K562 (cell line): Measurements from ENCODE around the gene LRGUK. TPM values are rescaled to one million over a fixed set of nuclear protein-coding genes. Genes with fewer than 3 reads are reported as not detected.
A peak's percentile ranks its signal among the peaks of the same experiment; 100 is the strongest.

ENCODE experiments used
- ATAC-seq: fragments of 200-7000 bp; cut with Tn5 transposase; 3 replicates; pipeline ENCODE4 v1.9.1; 2020; ENCODE audit warnings: moderate library complexity
- BruUV-seq: library from RNA; stranded (reverse); fragments of 400-500 nt; replicated peaks from 2 replicates; lab custom pipeline; 2021; lab: Mats Ljungman, UMichigan
- CTCF ChIA-PET: fragments of 300-600 bp; formaldehyde crosslinking; extraction: SDS; loops from one replicate; lab custom pipeline; 2021; ENCODE audit warnings: low intra/inter-chr PET ratio; lab: Yijun Ruan, JAX
- POLR2A ChIA-PET: fragments of 300-600, 350-650 bp; sonication (Branson Sonifier 250); formaldehyde crosslinking; extraction: SDS; loops from one replicate; lab custom pipeline; 2021; ENCODE audit warnings: antibody characterized with exemption, inconsistent platforms; lab: Yijun Ruan, JAX
- DNase-seq, 4 experiments: peaks; one replicate each; pipeline versions ENCODE4 v3.0.0 to v3.0.0-alpha.2; 2011 to 2018; ENCODE audit warnings: low spot score in 3 of 4, mixed read lengths in 3 of 4; ENCODE audit errors: extremely low read depth in 1 of 4
- FAIRE-seq: peaks from 2 replicates; lab custom pipeline; 2011; peaks lifted over from hg19 to GRCh38; lab: Jason Lieb, UNC
- H2AFZ ChIP-seq: 2 replicates; pipeline ENCODE4 v1.6.0; 2011; ENCODE audit warnings: low read depth, low read length, control low read depth, inconsistent platforms
- H3K27ac ChIP-seq: fragments of 200-600 bp; 3 replicates; pipeline ENCODE4 v1.8.0; 2011; ENCODE audit warnings: low read depth, mild to moderate bottlenecking, control low read depth, inconsistent platforms, low read length, moderate library complexity, mixed read lengths; ENCODE audit errors: extremely low read depth
- H3K27me3 ChIP-seq, 2 experiments: fragments of 300-600 bp in 1 of 2; 2 replicates in 1 of 2; 3 replicates in 1 of 2; pipeline versions ENCODE4 v1.6.0 to v1.8.0; 2011; ENCODE audit warnings: inconsistent platforms in 2 of 2, low read length in 2 of 2, mild to moderate bottlenecking in 1 of 2, mixed read lengths in 1 of 2, moderate library complexity in 1 of 2; ENCODE audit not compliant: control insufficient read depth in 2 of 2, insufficient read depth in 2 of 2
- H3K36me3 ChIP-seq: fragments of 300-600 bp; 3 replicates; pipeline ENCODE4 v1.8.0; 2011; ENCODE audit warnings: mild to moderate bottlenecking, low read length, inconsistent platforms; ENCODE audit not compliant: control insufficient read depth, insufficient read depth
- H3K4me1 ChIP-seq, 2 experiments: fragments of 200-600 bp in 1 of 2; replicated peaks in 1 of 2; 2 replicates in 1 of 2; 3 replicates in 1 of 2; pipeline versions ENCODE4 v1.5.1 to v1.8.0; 2011; ENCODE audit warnings: inconsistent platforms in 2 of 2, low read length in 2 of 2, mild to moderate bottlenecking in 1 of 2, mixed read lengths in 1 of 2, moderate library complexity in 1 of 2; ENCODE audit not compliant: control insufficient read depth in 2 of 2, insufficient read depth in 2 of 2
- H3K4me2 ChIP-seq: 2 replicates; pipeline ENCODE4 v1.6.1; 2011; ENCODE audit warnings: low read length, control low read depth, inconsistent platforms, mixed read lengths; ENCODE audit not compliant: insufficient read depth
- H3K4me3 ChIP-seq: fragments of 200-600 bp; sonication (generic), shearing (Covaris generic); 2 replicates; pipeline ENCODE4 v1.5.1; 2016; ENCODE audit warnings: control low read depth, inconsistent platforms
- H3K79me2 ChIP-seq: fragments of 200-600 bp; 3 replicates; pipeline ENCODE4 v1.8.0; 2011; ENCODE audit warnings: low read length, inconsistent platforms; ENCODE audit not compliant: control insufficient read depth, insufficient read depth
- H3K9ac ChIP-seq, 2 experiments: 2 replicates each; pipeline versions ENCODE4 v1.6.0 to v1.6.1; 2011; ENCODE audit warnings: low read depth in 2 of 2, low read length in 2 of 2, control low read depth in 1 of 2, inconsistent platforms in 1 of 2, mild to moderate bottlenecking in 1 of 2, mixed read lengths in 1 of 2; ENCODE audit not compliant: insufficient read depth in 1 of 2
- H3K9me1 ChIP-seq: one replicate; pipeline ENCODE4 v1.6.0; 2011; ENCODE audit warnings: inconsistent platforms, mild to moderate bottlenecking, low read length, moderate library complexity; ENCODE audit not compliant: control insufficient read depth, insufficient read depth
- H3K9me3 ChIP-seq: replicated peaks from 2 replicates; pipeline ENCODE4 v1.5.1; 2011; ENCODE audit warnings: low read depth, low read length, inconsistent platforms; ENCODE audit not compliant: control insufficient read depth, insufficient read depth
- H4K20me1 ChIP-seq: replicated peaks from 2 replicates; pipeline ENCODE4 v1.6.1; 2011; ENCODE audit warnings: low read length, inconsistent platforms, mixed read lengths; ENCODE audit not compliant: control insufficient read depth, insufficient read depth
- ARID1B ChIP-seq: fragments of 450-650 bp; IDR thresholded peaks from 2 replicates; pipeline ENCODE4 v1.6.1; 2016; ENCODE audit warnings: antibody characterized with exemption, mild to moderate bottlenecking, inconsistent platforms
- CEBPG ChIP-seq, 3 experiments: fragments of 200-800 bp in 1 of 3; sonication (Bioruptor generic) in 1 of 3; sonication (generic) in 1 of 3; formaldehyde crosslinking in 1 of 3; IDR thresholded peaks in 2 of 3; conservative IDR thresholded peaks in 1 of 3; 2 replicates each; pipeline versions ENCODE4 v1.6.1 to v1.8.0; 2016 to 2022; ENCODE audit warnings: missing compliant biosample characterization in 2 of 3, missing genetic modification characterization in 2 of 3, mild to moderate bottlenecking in 1 of 3, missing genetic modification reagents in 1 of 3
- FOS ChIP-seq: IDR thresholded peaks from 3 replicates; pipeline ENCODE4 v1.6.1; 2011; ENCODE audit not compliant: insufficient read length; ENCODE audit errors: extremely low read depth
- FOXK2 ChIP-seq, 2 experiments: fragments of 450-650 bp; IDR thresholded peaks in 1 of 2; conservative IDR thresholded peaks in 1 of 2; 2 replicates each; pipeline ENCODE4 v1.6.1; 2016; ENCODE audit warnings: low read depth in 2 of 2, mild to moderate bottlenecking in 1 of 2
- MYC ChIP-seq, 2 experiments: fragments of 250-450 bp in 1 of 2; sonication (Bioruptor Pico) in 1 of 2; IDR thresholded peaks; 2 replicates each; pipeline versions ENCODE4 v1.5.1 to v1.6.1; 2012 to 2021; ENCODE audit warnings: low read depth in 2 of 2, borderline replicate concordance in 1 of 2, improper control_type of control experiment in 1 of 2, low read length in 1 of 2, mild to moderate bottlenecking in 1 of 2, moderate library complexity in 1 of 2
- NR2C2 ChIP-seq, 2 experiments: fragments of 200-800 bp in 1 of 2; sonication (Bioruptor generic) in 1 of 2; sonication (generic) in 1 of 2; formaldehyde crosslinking in 1 of 2; IDR thresholded peaks; 2 replicates each; pipeline versions ENCODE4 v1.6.1 to v1.8.0; 2016 to 2022; ENCODE audit warnings: mild to moderate bottlenecking in 1 of 2, missing compliant biosample characterization in 1 of 2, missing genetic modification characterization in 1 of 2, missing genetic modification reagents in 1 of 2
- RNF2 ChIP-seq: sonication (generic); IDR thresholded peaks from 2 replicates; pipeline ENCODE4 v1.6.1; 2016
- TEAD4 ChIP-seq, 2 experiments: sonication (generic) in 1 of 2; formaldehyde crosslinking in 1 of 2; IDR thresholded peaks; 2 replicates each; pipeline versions ENCODE4 v1.6.1 to v1.8.0; 2012 to 2022; ENCODE audit warnings: borderline replicate concordance in 1 of 2, inconsistent platforms in 1 of 2, low read length in 1 of 2, mild to moderate bottlenecking in 1 of 2, missing genetic modification reagents in 1 of 2
- TRIM24 ChIP-seq, 2 experiments: fragments of 450-650 bp; IDR thresholded peaks; 2 replicates each; pipeline ENCODE4 v1.6.1; 2016
- ZNF143 ChIP-seq: sonication (generic); formaldehyde crosslinking; IDR thresholded peaks from 2 replicates; pipeline ENCODE4 v1.9.0; 2022; ENCODE audit warnings: mild to moderate bottlenecking, missing genetic modification reagents
- ZNF589 ChIP-seq: fragments of 200-800 bp; sonication (Bioruptor generic); IDR thresholded peaks from 2 replicates; pipeline ENCODE4 v1.6.1; 2016; ENCODE audit warnings: low read depth, missing genetic modification characterization, missing compliant biosample characterization
- WGBS: fragments of 100-300 bp; shearing (Covaris generic); methylation state at CpG from one replicate; pipeline ENCODE4 v1.1.6; 2016; ENCODE audit warnings: low coverage, mixed read lengths; ENCODE audit not compliant: insufficient coverage; ENCODE audit errors: missing lambda C conversion rate; 5-methylcytosine and 5-hydroxymethylcytosine counted together
- in situ Hi-C: fragments of 300-500 bp; cut with MboI; formaldehyde crosslinking; loops from 4 replicates; pipeline ENCODE4 v1.15.0; 2018; ENCODE audit warnings: inconsistent platforms, mixed read lengths
- intact Hi-C: fragments of 100-400 bp; cut with micrococcal nuclease; formaldehyde crosslinking; loops from 2 replicates; pipeline ENCODE4 v1.14.2; 2022
- polyA plus RNA-seq, 8 experiments: library from polyadenylated mRNA; depleted of rRNA in 4 of 8; stranded (reverse) in 5 of 8; unstranded in 3 of 8; fragments of >200 nt; fragmentation: Nextera tagmentation in 2 of 8; fragmentation: Illumina TruSeq in 1 of 8; extraction: Ambion mirVana in 2 of 8; extraction: Trizol in 1 of 8; gene quantifications; 2 replicates each; pipeline versions ENCODE4 v1.2.1 to v1.2.3, GENCODE V29; 2011 to 2014; ENCODE audit warnings: inconsistent platforms in 1 of 8, missing spikeins in 1 of 8
- total RNA-seq, 7 experiments: library from RNA; depleted of rRNA in 6 of 7; stranded (reverse); fragments of >200 nt in 6 of 7; fragmentation: Illumina TruSeq in 2 of 7; extraction: Trizol in 2 of 7; gene quantifications; 2 replicates each; pipeline versions ENCODE4 v1.2.1 to v1.2.3, GENCODE V29; 2011 to 2021; ENCODE audit warnings: low replicate concordance in 1 of 7
- TF ChIP-seq, protein P1 (sequence below): fragments of 450-650 bp; IDR thresholded peaks from 2 replicates; pipeline ENCODE4 v1.6.1; 2016
- TF ChIP-seq, protein P2 (sequence below): fragments of 250-450 bp; sonication (Bioruptor Pico); IDR thresholded peaks from 2 replicates; pipeline ENCODE4 v1.5.0; 2021
- TF ChIP-seq, protein P3 (sequence below): sonication (generic); formaldehyde crosslinking; IDR thresholded peaks from 2 replicates; pipeline ENCODE4 v1.5.0; 2020; ENCODE audit warnings: missing genetic modification reagents

Gene LRGUK
- total and polyA plus RNA-seq, 9 of the 15 experiments (the other 6 are each of a cell fraction or from before 2014, with no cell fraction given) = 0.04 to 0.33 (median 0.18) TPM

DNA sequence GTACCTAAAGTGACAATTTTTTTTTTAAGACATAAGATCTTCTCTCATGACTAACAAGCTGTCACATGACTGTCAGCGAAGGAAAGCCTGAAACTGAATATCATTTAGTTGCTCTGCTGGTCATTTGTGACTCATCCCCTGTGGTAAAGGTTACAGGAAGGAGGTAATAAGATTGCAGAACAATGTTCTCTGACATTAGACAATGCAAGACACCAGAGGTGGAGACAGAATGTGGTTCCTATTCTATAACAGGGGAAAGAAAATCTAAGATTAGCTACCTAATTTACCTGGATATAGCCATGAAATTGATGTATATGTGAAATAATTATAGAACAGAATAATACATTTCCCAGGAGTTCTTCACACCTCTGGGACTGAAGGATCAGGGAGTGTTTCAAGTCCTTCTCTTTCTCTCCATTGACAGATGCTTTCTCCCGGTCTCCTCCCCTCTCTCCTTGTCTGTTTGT lies 47.7 kb downstream of the LRGUK start:
- no TSS peak for BruUV-seq
- Histone ChIP-seq H2AFZ (peak overlapping the region; percentile 61), H3K4me3 (no peak overlapping the region), H3K27me3 (no peaks in the 10 kb centered on the region), H3K27ac (no peak overlapping the region), H3K9ac (no peak overlapping the region; a peak in 1 of 4 replicates), H3K4me1 (peaks cover 0 to 14% of the 10 kb centered on the region in 2 experiments; a peak in 3 of 5 replicates), H4K20me1 (no peaks in the 10 kb centered on the region), H3K79me2 (no peaks in the 10 kb centered on the region), H3K36me3 (no peaks in the 10 kb centered on the region), H3K4me2 (0 out of 2 replicates have a peak overlapping the region, but pooled peaks have one; percentile 8), H3K9me1 (no peaks in the 10 kb centered on the region), H3K9me3 (no peaks in the 10 kb centered on the region)
- CTCF ChIA-PET = no interaction called here
- intact Hi-C loops (no loop called here), in situ Hi-C loops (no loop called here)
- WGBS = 0% methylated on average over 2 of the region's 2 CpGs
- ATAC-seq (peak; percentile 91), DNase-seq (peak; percentile 54 to 86 (median 70)), FAIRE-seq (peak; percentile 42)
- POLR2A ChIA-PET = interaction anchor here (1.0 to 1.5 kb wide), 4 partner anchors 9 to 22 kb away, joined by 3 to 4 read pairs (median 4); no protein-coding TSS in a partner anchor
- no peak for TF ChIP-seq ZNF143
- peak; percentile 79 for TF ChIP-seq ARID1B
- TF ChIP-seq, protein P1, sequence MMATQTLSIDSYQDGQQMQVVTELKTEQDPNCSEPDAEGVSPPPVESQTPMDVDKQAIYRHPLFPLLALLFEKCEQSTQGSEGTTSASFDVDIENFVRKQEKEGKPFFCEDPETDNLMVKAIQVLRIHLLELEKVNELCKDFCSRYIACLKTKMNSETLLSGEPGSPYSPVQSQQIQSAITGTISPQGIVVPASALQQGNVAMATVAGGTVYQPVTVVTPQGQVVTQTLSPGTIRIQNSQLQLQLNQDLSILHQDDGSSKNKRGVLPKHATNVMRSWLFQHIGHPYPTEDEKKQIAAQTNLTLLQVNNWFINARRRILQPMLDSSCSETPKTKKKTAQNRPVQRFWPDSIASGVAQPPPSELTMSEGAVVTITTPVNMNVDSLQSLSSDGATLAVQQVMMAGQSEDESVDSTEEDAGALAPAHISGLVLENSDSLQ = peak; percentile 72
- TF ChIP-seq RNF2 = 0 out of 2 replicates have a peak, but pooled peaks have one; percentile 22
- TF ChIP-seq, protein P2, sequence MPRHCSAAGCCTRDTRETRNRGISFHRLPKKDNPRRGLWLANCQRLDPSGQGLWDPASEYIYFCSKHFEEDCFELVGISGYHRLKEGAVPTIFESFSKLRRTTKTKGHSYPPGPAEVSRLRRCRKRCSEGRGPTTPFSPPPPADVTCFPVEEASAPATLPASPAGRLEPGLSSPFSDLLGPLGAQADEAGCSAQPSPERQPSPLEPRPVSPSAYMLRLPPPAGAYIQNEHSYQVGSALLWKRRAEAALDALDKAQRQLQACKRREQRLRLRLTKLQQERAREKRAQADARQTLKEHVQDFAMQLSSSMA = no peak
- TF ChIP-seq TRIM24 (IDR thresholded peaks at IDR 0.05) = 0 out of 4 replicates have a peak, but pooled peaks of 1 of the 2 experiments have one; percentile 32
- peak; percentile 69 for TF ChIP-seq FOS
- peak; percentile 83; the same call in 1 of the 2 replicates for TF ChIP-seq ZNF589 (CRISPR knock-in tag)
- TF ChIP-seq, protein P3, sequence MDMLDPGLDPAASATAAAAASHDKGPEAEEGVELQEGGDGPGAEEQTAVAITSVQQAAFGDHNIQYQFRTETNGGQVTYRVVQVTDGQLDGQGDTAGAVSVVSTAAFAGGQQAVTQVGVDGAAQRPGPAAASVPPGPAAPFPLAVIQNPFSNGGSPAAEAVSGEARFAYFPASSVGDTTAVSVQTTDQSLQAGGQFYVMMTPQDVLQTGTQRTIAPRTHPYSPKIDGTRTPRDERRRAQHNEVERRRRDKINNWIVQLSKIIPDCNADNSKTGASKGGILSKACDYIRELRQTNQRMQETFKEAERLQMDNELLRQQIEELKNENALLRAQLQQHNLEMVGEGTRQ (CRISPR knock-in tag) = peak; percentile 72
- TF ChIP-seq NR2C2 (CRISPR knock-in tag; IDR thresholded peaks at IDR 0.05) = no peak
- TF ChIP-seq NR2C2 (tag; IDR thresholded peaks at IDR 0.05) = peak; percentile 83
- 0 out of 2 replicates have a peak, but pooled peaks have one; percentile 24 for TF ChIP-seq MYC (IDR thresholded peaks at IDR 0.05; ENCODE audit: low read depth, low read length)
- TF ChIP-seq MYC (CRISPR knock-in tag; IDR thresholded peaks at IDR 0.05; ENCODE audit: borderline replicate concordance, low read depth) = no peak
- TF ChIP-seq CEBPG (CRISPR knock-in tag; IDR thresholded peaks at IDR 0.05) = no peak
- peak; percentile 65 to 72 for TF ChIP-seq CEBPG (tag; conservative IDR thresholded peaks at IDR 0.05 in 1 of 2, IDR thresholded peaks at IDR 0.05 in 1 of 2)
- TF ChIP-seq FOXK2 (conservative IDR thresholded peaks at IDR 0.05 in 1 of 2, IDR thresholded peaks at IDR 0.05 in 1 of 2; ENCODE audit: low read depth in 2 of 2) = peak; percentile 31 to 73; a peak in 2 of 4 replicates
- TF ChIP-seq TEAD4 (IDR thresholded peaks at IDR 0.05; ENCODE audit: low read length) = peak; percentile 40; the same call in 1 of the 2 replicates
- no peak for TF ChIP-seq TEAD4 (CRISPR knock-in tag; IDR thresholded peaks at IDR 0.05; ENCODE audit: borderline replicate concordance)
